H9 (cell line): ENCODE data around the gene SPATA16. TPM values are rescaled to one million over a fixed set of nuclear protein-coding genes. Genes with fewer than 3 reads are reported as not detected.

Source experiments
- DNase-seq: peaks from one replicate; pipeline ENCODE4 v3.0.0-alpha.2; 2017
- H2AFZ ChIP-seq: one replicate; pipeline ENCODE4 v1.6.1; 2013; ENCODE audit warnings: mild to moderate bottlenecking, low read length, control low read depth, moderate library complexity
- H2AK5ac ChIP-seq: 2 replicates; pipeline ENCODE4 v1.6.1; 2013; ENCODE audit warnings: low read length, control low read depth, mixed read lengths; ENCODE audit not compliant: insufficient read length
- H2BK120ac ChIP-seq: one replicate; pipeline ENCODE4 v1.6.1; 2013; ENCODE audit warnings: low read depth, mild to moderate bottlenecking, low read length, control low read depth, inconsistent platforms; ENCODE audit not compliant: poor library complexity, severe bottlenecking
- H2BK12ac ChIP-seq: 2 replicates; pipeline ENCODE4 v1.6.1; 2013; ENCODE audit warnings: low read length, control low read depth, mixed read lengths, low read depth; ENCODE audit not compliant: insufficient read length
- H2BK15ac ChIP-seq: 2 replicates; pipeline ENCODE4 v1.6.1; 2013; ENCODE audit warnings: low read depth, low read length, control low read depth
- H2BK20ac ChIP-seq: one replicate; pipeline ENCODE4 v1.6.1; 2013; ENCODE audit warnings: low read depth, mild to moderate bottlenecking, low read length, control low read depth, inconsistent platforms; ENCODE audit not compliant: poor library complexity, severe bottlenecking
- H2BK5ac ChIP-seq: 2 replicates; pipeline ENCODE4 v1.6.1; 2013; ENCODE audit warnings: low read length, control low read depth, mixed read lengths; ENCODE audit not compliant: insufficient read length
- H3K14ac ChIP-seq: 2 replicates; pipeline ENCODE4 v1.6.1; 2013; ENCODE audit warnings: low read length, control low read depth; ENCODE audit not compliant: insufficient read depth
- H3K18ac ChIP-seq: 2 replicates; pipeline ENCODE4 v1.6.1; 2013; ENCODE audit warnings: low read depth, mild to moderate bottlenecking, mixed read lengths, low read length, control low read depth; ENCODE audit not compliant: insufficient read length
- H3K23ac ChIP-seq: 2 replicates; pipeline ENCODE4 v1.6.1; 2013; ENCODE audit warnings: low read length, control low read depth, mixed read lengths, low read depth; ENCODE audit not compliant: insufficient read length
- H3K23me2 ChIP-seq: 2 replicates; pipeline ENCODE4 v1.6.1; 2013; ENCODE audit warnings: low read depth, mild to moderate bottlenecking, mixed read lengths, low read length, control low read depth; ENCODE audit not compliant: insufficient read length, poor library complexity, severe bottlenecking
- H3K27ac ChIP-seq: 2 replicates; pipeline ENCODE4 v1.5.1; 2013; ENCODE audit warnings: low read length, control low read depth, mixed read lengths, low read depth; ENCODE audit not compliant: insufficient read length
- H3K27me3 ChIP-seq: 2 replicates; pipeline ENCODE4 v1.6.1; 2013; ENCODE audit warnings: low read length, control low read depth, inconsistent platforms; ENCODE audit not compliant: insufficient read depth
- H3K4ac ChIP-seq: 2 replicates; pipeline ENCODE4 v1.6.1; 2013; ENCODE audit warnings: low read depth, mild to moderate bottlenecking, control low read depth, inconsistent platforms, low read length, moderate library complexity
- H3K4me1 ChIP-seq: 2 replicates; pipeline ENCODE4 v1.6.1; 2013; ENCODE audit warnings: low read length, control low read depth, inconsistent platforms; ENCODE audit not compliant: insufficient read depth
- H3K4me2 ChIP-seq: 2 replicates; pipeline ENCODE4 v1.6.1; 2013; ENCODE audit warnings: low read length, control low read depth, mixed read lengths; ENCODE audit not compliant: insufficient read length, insufficient read depth
- H3K56ac ChIP-seq: 2 replicates; pipeline ENCODE4 v1.6.1; 2013; ENCODE audit warnings: low read depth, mild to moderate bottlenecking, mixed read lengths, low read length, control low read depth; ENCODE audit not compliant: insufficient read length
- H3K79me1 ChIP-seq: 2 replicates; pipeline ENCODE4 v1.6.1; 2013; ENCODE audit warnings: low read depth, mild to moderate bottlenecking, moderate library complexity, low read length, control low read depth, inconsistent platforms; ENCODE audit not compliant: insufficient read depth, poor library complexity, severe bottlenecking
- H3K79me2 ChIP-seq: 2 replicates; pipeline ENCODE4 v1.6.1; 2013; ENCODE audit warnings: low read length, control low read depth, inconsistent platforms; ENCODE audit not compliant: insufficient read depth
- H3K9ac ChIP-seq: 2 replicates; pipeline ENCODE4 v1.6.1; 2013; ENCODE audit warnings: low read length, control low read depth, mixed read lengths; ENCODE audit not compliant: insufficient read length; ENCODE audit errors: extremely low read depth
- H3K9me3 ChIP-seq: one replicate; pipeline ENCODE4 v1.6.1; 2013; ENCODE audit warnings: low read depth, low read length, inconsistent platforms; ENCODE audit not compliant: control insufficient read depth
- H3T11ph ChIP-seq: one replicate; pipeline ENCODE4 v1.6.1; 2013; ENCODE audit warnings: mild to moderate bottlenecking, low read length, control low read depth, inconsistent platforms
- H4K20me1 ChIP-seq: one replicate; pipeline ENCODE4 v1.6.1; 2013; ENCODE audit not compliant: control insufficient read depth, insufficient read length, insufficient read depth
- H4K5ac ChIP-seq: 2 replicates; pipeline ENCODE4 v1.6.1; 2013; ENCODE audit warnings: low read depth, mild to moderate bottlenecking, mixed read lengths, low read length, control low read depth; ENCODE audit not compliant: insufficient read length
- H4K8ac ChIP-seq: replicated peaks from 2 replicates; pipeline ENCODE4 v1.6.1; 2013; ENCODE audit warnings: low read length, control low read depth, mixed read lengths, low read depth; ENCODE audit not compliant: insufficient read length
- H4K91ac ChIP-seq: 2 replicates; pipeline ENCODE4 v1.6.1; 2013; ENCODE audit warnings: low read depth, mild to moderate bottlenecking, moderate library complexity, mixed read lengths, low read length, control low read depth; ENCODE audit not compliant: insufficient read length
- H3K27ac Mint-ChIP-seq, 3 experiments: 2 replicates in 2 of 3; 3 replicates in 1 of 3; pipeline ENCODE4 v1.8.0; 2020 to 2021; ENCODE audit warnings: mixed read lengths in 3 of 3, mild to moderate bottlenecking in 1 of 3, moderate library complexity in 1 of 3
- H3K27me3 Mint-ChIP-seq: 2 replicates; pipeline ENCODE4 v1.8.0; 2021; ENCODE audit warnings: low read depth, mild to moderate bottlenecking, moderate library complexity, mixed read lengths
- H3K36me3 Mint-ChIP-seq, 3 experiments: 2 replicates in 2 of 3; 3 replicates in 1 of 3; pipeline ENCODE4 v1.8.0; 2020 to 2021; ENCODE audit warnings: low read depth in 3 of 3, mixed read lengths in 3 of 3; ENCODE audit not compliant: insufficient read depth in 1 of 3
- H3K4me1 Mint-ChIP-seq, 2 experiments: 2 replicates each; pipeline ENCODE4 v1.8.0; 2020; ENCODE audit warnings: mixed read lengths in 2 of 2
- H3K4me3 Mint-ChIP-seq, 2 experiments: 2 replicates in 1 of 2; 3 replicates in 1 of 2; pipeline ENCODE4 v1.8.0; 2020 to 2021; ENCODE audit warnings: mild to moderate bottlenecking in 2 of 2, mixed read lengths in 2 of 2, moderate library complexity in 1 of 2
- H3K9me3 Mint-ChIP-seq, 2 experiments: 2 replicates in 1 of 2; 3 replicates in 1 of 2; pipeline ENCODE4 v1.8.0; 2020; ENCODE audit warnings: mild to moderate bottlenecking in 2 of 2, mixed read lengths in 2 of 2, moderate library complexity in 1 of 2
- WGBS: extraction: QIAGEN DNeasy Blood & Tissue Kit; methylation state at CpG from one replicate; pipeline ENCODE4 v1.1.7; 2013; ENCODE audit warnings: missing lambda C conversion rate, low lambda C conversion rate, mixed read lengths; ENCODE audit not compliant: insufficient read length; ENCODE audit errors: extremely low coverage; 5-methylcytosine and 5-hydroxymethylcytosine counted together
- total RNA-seq: library from RNA; stranded (reverse); gene quantifications from 2 replicates; pipeline ENCODE4 v1.2.1, GENCODE V29; 2021
- TF ChIP-seq, protein P1 (sequence below): fragments of 200-600 bp; sonication (generic); conservative IDR thresholded peaks from 3 replicates; pipeline ENCODE4 v1.8.0; 2021; ENCODE audit warnings: antibody characterized with exemption, mild to moderate bottlenecking

Gene SPATA16
- total RNA-seq, 1 experiment from 2014 or later: not detected

DNA sequence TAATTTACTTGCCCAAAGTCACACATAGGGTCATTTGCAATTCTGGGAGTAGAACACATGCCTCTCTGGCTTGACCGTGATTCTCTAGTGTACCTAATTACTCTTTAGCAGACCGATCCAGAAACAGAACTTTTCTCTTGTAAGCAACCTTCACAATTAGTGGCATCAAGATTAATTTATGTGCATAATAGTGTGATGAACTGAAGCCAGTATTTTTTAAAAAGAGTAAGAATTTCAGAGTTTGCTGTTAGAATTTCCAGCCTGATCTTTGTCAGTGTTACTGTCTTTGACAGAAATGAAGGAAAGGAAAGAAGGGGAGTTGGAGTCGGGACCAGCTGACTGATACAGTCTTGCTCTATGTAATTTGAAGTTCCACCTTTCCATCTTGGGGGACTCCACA lies 137.1 kb downstream of the SPATA16 start:
- Mint-ChIP-seq H3K36me3 (peaks cover 0 to under 1% (median under 1%) of the 10 kb centered on the region in 3 experiments; a peak in 2 of 7 replicates), H3K27me3 (no peaks in the 10 kb centered on the region), H3K9me3 (peaks cover 0 to 3% of the 10 kb centered on the region in 2 experiments; a peak in 2 of 5 replicates), H3K27ac (no peak overlapping the region), H3K4me1 (peaks cover 24 to 33% of the 10 kb centered on the region in 2 experiments), H3K4me3 (no peak overlapping the region)
- no peak overlapping the region for H3K18ac ChIP-seq
- no peaks in the 10 kb centered on the region; the same call in 1 of the 2 replicates for H3K4me1 ChIP-seq
- H2BK12ac ChIP-seq: no peak overlapping the region
- H3K27ac ChIP-seq: no peak overlapping the region
- H3K23ac ChIP-seq: no peak overlapping the region
- no peak overlapping the region for H4K5ac ChIP-seq
- H4K20me1 ChIP-seq: no peaks in the 10 kb centered on the region
- no peak overlapping the region for H4K91ac ChIP-seq
- DNase-seq: no peak
- H2AFZ ChIP-seq: no peak overlapping the region
- no peak overlapping the region for H3T11ph ChIP-seq
- no peak overlapping the region for H3K14ac ChIP-seq
- H2BK120ac ChIP-seq: no peak overlapping the region
- H2BK20ac ChIP-seq: no peak overlapping the region
- H2BK5ac ChIP-seq: no peak overlapping the region
- H4K8ac ChIP-seq: no peak overlapping the region
- H3K4ac ChIP-seq: no peak overlapping the region
- no peaks in the 10 kb centered on the region for H3K9me3 ChIP-seq
- H3K23me2 ChIP-seq: no peaks in the 10 kb centered on the region
- H3K4me2 ChIP-seq: no peak overlapping the region
- no peak overlapping the region for H3K56ac ChIP-seq
- no peak overlapping the region for H2BK15ac ChIP-seq
- TF ChIP-seq, protein P1, sequence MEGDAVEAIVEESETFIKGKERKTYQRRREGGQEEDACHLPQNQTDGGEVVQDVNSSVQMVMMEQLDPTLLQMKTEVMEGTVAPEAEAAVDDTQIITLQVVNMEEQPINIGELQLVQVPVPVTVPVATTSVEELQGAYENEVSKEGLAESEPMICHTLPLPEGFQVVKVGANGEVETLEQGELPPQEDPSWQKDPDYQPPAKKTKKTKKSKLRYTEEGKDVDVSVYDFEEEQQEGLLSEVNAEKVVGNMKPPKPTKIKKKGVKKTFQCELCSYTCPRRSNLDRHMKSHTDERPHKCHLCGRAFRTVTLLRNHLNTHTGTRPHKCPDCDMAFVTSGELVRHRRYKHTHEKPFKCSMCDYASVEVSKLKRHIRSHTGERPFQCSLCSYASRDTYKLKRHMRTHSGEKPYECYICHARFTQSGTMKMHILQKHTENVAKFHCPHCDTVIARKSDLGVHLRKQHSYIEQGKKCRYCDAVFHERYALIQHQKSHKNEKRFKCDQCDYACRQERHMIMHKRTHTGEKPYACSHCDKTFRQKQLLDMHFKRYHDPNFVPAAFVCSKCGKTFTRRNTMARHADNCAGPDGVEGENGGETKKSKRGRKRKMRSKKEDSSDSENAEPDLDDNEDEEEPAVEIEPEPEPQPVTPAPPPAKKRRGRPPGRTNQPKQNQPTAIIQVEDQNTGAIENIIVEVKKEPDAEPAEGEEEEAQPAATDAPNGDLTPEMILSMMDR: no peak
- no peaks in the 10 kb centered on the region for H3K79me2 ChIP-seq
- H3K27me3 ChIP-seq: no peaks in the 10 kb centered on the region
- no peak overlapping the region for H2AK5ac ChIP-seq
- no CpG with 5 or more reads among the region's 3 CpGs for WGBS
- H3K9ac ChIP-seq: no peak overlapping the region
- H3K79me1 ChIP-seq: no peaks in the 10 kb centered on the region
